Measurements from ENCODE around the gene UGT3A1. TPM values are rescaled to one million over a fixed set of nuclear protein-coding genes. Genes with fewer than 3 reads are reported as not detected.

The UGT3A1 gene
- total RNA-seq, 1 experiment from 2014 or later = 0.19 TPM

DNA sequence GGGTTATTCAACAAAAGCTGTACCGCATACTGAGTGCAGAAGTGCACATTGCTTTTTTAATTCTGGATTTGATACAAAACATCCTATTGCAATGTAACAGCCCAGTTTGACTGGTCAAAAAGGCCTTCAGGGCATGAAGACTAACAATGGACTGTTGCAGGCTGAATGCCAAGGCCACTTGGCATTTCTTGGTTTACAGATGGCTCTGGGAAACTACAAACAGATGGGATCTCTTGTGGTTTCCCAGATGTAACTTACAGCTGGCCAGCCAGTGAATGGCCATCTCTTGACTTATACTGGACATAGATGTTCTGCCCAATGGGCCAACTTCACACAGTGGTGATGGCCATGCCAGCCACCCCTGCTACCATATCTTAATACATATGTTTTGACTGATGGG, 38.7 kb upstream of the UGT3A1 start:
- intact Hi-C loops (cut with micrococcal nuclease; ENCODE audit: unreplicated experiment) = no loop called here
- Histone ChIP-seq H3K4me3 (ENCODE audit: low read depth, low read length, poor library complexity, severe bottlenecking) (no peak overlapping the region), H3K36me3 (ENCODE audit: insufficient read depth, low read length, poor library complexity, severe bottlenecking) (peaks cover 29% of the 10 kb centered on the region), H3K27me3 (replicated peaks; ENCODE audit: insufficient read depth, low read depth, low read length, poor library complexity) (no peaks in the 10 kb centered on the region), H3K9me3 (ENCODE audit: low read depth, low read length, poor library complexity, severe bottlenecking) (peaks cover 3% of the 10 kb centered on the region), H3K27ac (ENCODE audit: low read depth, low read length, poor library complexity, severe bottlenecking) (peak overlapping the region; percentile 27), H3K4me1 (ENCODE audit: insufficient read depth, low read length, poor library complexity, severe bottlenecking) (no peaks in the 10 kb centered on the region)
- CTCF ChIA-PET = no interaction called here
- BruUV-seq (replicated peaks) = no TSS peak
- TF ChIP-seq, protein P1, sequence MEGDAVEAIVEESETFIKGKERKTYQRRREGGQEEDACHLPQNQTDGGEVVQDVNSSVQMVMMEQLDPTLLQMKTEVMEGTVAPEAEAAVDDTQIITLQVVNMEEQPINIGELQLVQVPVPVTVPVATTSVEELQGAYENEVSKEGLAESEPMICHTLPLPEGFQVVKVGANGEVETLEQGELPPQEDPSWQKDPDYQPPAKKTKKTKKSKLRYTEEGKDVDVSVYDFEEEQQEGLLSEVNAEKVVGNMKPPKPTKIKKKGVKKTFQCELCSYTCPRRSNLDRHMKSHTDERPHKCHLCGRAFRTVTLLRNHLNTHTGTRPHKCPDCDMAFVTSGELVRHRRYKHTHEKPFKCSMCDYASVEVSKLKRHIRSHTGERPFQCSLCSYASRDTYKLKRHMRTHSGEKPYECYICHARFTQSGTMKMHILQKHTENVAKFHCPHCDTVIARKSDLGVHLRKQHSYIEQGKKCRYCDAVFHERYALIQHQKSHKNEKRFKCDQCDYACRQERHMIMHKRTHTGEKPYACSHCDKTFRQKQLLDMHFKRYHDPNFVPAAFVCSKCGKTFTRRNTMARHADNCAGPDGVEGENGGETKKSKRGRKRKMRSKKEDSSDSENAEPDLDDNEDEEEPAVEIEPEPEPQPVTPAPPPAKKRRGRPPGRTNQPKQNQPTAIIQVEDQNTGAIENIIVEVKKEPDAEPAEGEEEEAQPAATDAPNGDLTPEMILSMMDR (conservative IDR thresholded peaks at IDR 0.05; ENCODE audit: low read depth, low read length) = no peak
- TF ChIP-seq EZH2 (IDR thresholded peaks at IDR 0.05; ENCODE audit: borderline replicate concordance, low read depth, low read length, poor library complexity, severe bottlenecking) = no peak
- POLR2A ChIA-PET (ENCODE audit: low non-redundant PET) = no interaction called here
- no peak for DNase-seq (ENCODE audit: low spot score)

DNA sequence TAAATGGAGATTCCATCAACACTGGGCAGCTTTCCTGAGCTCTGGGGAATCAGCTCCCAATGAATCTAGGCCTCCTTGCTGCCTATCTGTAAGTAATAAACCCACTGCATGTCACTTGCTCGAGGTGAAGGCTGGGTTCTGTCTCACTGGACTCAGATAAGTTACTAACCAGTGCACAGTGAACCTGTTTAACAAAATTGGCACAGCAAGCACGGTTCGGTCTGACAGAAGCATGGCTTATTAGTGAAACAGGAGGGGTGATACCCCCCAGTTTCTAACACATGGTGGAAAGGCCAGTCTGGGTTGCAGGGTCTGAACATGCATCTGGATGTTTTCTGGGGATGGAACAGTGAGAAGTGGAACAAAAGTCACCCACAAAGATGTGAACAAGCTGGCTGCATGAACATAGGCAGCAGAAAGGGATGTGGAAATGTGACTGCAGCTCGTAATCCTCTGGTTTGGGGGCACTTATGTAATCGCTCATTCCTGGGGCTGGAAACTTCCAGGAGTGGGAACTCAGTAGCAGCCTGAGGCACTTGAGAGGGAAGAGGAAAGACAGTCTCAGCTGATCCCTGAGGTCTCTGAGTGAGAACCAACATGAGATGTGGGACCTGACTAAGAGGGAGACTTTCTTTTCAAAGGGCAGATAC, 37.8 kb upstream of the UGT3A1 start:
- H3K9me3 ChIP-seq (ENCODE audit: low read depth, low read length, poor library complexity, severe bottlenecking) = peaks cover 13% of the 10 kb centered on the region
- ChIA-PET POLR2A (ENCODE audit: low non-redundant PET) (no interaction called here), CTCF (no interaction called here)
- H3K4me3 ChIP-seq (ENCODE audit: low read depth, low read length, poor library complexity, severe bottlenecking) = no peak overlapping the region
- H3K36me3 ChIP-seq (ENCODE audit: insufficient read depth, low read length, poor library complexity, severe bottlenecking) = peaks cover 19% of the 10 kb centered on the region
- no peak overlapping the region for H3K27ac ChIP-seq (ENCODE audit: low read depth, low read length, poor library complexity, severe bottlenecking)
- no peaks in the 10 kb centered on the region for H3K4me1 ChIP-seq (ENCODE audit: insufficient read depth, low read length, poor library complexity, severe bottlenecking)
- no peak for DNase-seq (ENCODE audit: low spot score)
- no TSS peak for BruUV-seq (replicated peaks)
- TF ChIP-seq, protein P1 (conservative IDR thresholded peaks at IDR 0.05; ENCODE audit: low read depth, low read length) = no peak
- TF ChIP-seq EZH2 (IDR thresholded peaks at IDR 0.05; ENCODE audit: borderline replicate concordance, low read depth, low read length, poor library complexity, severe bottlenecking) = no peak
- H3K27me3 ChIP-seq (replicated peaks; ENCODE audit: insufficient read depth, low read depth, low read length, poor library complexity) = no peaks in the 10 kb centered on the region
- intact Hi-C loops (cut with micrococcal nuclease; ENCODE audit: unreplicated experiment) = no loop called here

DNA sequence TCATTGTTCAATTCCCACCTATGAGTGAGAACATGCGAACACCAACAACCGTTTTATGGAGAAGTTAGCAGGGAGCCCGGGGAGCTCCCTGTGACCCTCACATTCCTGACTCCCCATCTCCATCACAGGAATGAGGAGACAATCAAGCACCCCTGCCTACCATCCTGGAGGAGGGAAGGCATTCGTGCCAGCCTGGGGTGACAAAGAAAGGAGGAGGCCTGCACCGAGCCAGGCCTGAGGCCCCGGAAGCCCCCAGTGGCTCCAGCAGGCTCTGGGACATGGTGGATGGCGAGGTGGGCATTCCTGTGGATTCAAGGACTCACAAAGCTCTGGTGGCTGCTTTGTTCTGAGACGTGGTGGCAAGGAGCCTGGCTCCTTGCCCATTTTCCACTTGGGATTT, 36.5 kb upstream of the UGT3A1 start:
- Histone ChIP-seq H3K4me3 (ENCODE audit: low read depth, low read length, poor library complexity, severe bottlenecking) (no peak overlapping the region), H3K9me3 (ENCODE audit: low read depth, low read length, poor library complexity, severe bottlenecking) (peaks cover 14% of the 10 kb centered on the region), H3K27me3 (replicated peaks; ENCODE audit: insufficient read depth, low read depth, low read length, poor library complexity) (no peaks in the 10 kb centered on the region), H3K27ac (ENCODE audit: low read depth, low read length, poor library complexity, severe bottlenecking) (no peak overlapping the region), H3K36me3 (ENCODE audit: insufficient read depth, low read length, poor library complexity, severe bottlenecking) (peaks cover 7% of the 10 kb centered on the region), H3K4me1 (ENCODE audit: insufficient read depth, low read length, poor library complexity, severe bottlenecking) (no peaks in the 10 kb centered on the region)
- no peak for DNase-seq (ENCODE audit: low spot score)
- no peak for TF ChIP-seq EZH2 (IDR thresholded peaks at IDR 0.05; ENCODE audit: borderline replicate concordance, low read depth, low read length, poor library complexity, severe bottlenecking)
- TF ChIP-seq, protein P1 (conservative IDR thresholded peaks at IDR 0.05; ENCODE audit: low read depth, low read length) = no peak
- ChIA-PET POLR2A (ENCODE audit: low non-redundant PET) (no interaction called here), CTCF (no interaction called here)
- BruUV-seq (replicated peaks) = TSS peak; percentile 2
- intact Hi-C loops (cut with micrococcal nuclease; ENCODE audit: unreplicated experiment) = no loop called here

Data from A673 (cell line).